ENCODE results near the gene NUAK2. TPM values are rescaled to one million over a fixed set of nuclear protein-coding genes. Genes with fewer than 3 reads are reported as not detected.

Gene NUAK2
- total RNA-seq = 5.1 and 5.2 TPM in 2 replicates

GRCh38 chr1:205321162-205321958, at the start of gene NUAK2:
Gene NUAK2 (minus strand): TSS chr1:205321745. CDS start chr1:205321628, 117 bp downstream.

GRCh38 chr1:205356440-205357139, 35.0 kb upstream of the NUAK2 start, which contains the start of gene KLHDC8A:
Gene KLHDC8A (minus strand): TSS chr1:205356922. CDS start chr1:205343604, 13,318 bp downstream.

Other genes with a start within 250 kb of the NUAK2 start
- 1.7 and 2.7 TPM in 2 replicates for gene TMEM81, start 237.3 kb downstream of the NUAK2 start, total RNA-seq
- gene RBBP5, start 199.8 kb downstream of the NUAK2 start, total RNA-seq = 22.8 and 30.3 TPM in 2 replicates
- 14.1 and 16.1 TPM in 2 replicates for gene DSTYK, start 110.0 kb downstream of the NUAK2 start, total RNA-seq
- 2.3 TPM in 2 replicates for gene TMCC2, start 93.8 kb downstream of the NUAK2 start, total RNA-seq
- not detected in 2 replicates for gene KLHDC8A, start 35.2 kb upstream of the NUAK2 start, total RNA-seq
- gene LEMD1, start 100.3 kb upstream of the NUAK2 start, total RNA-seq = not detected in 2 replicates
- not detected in 2 replicates for gene BLACAT1, start 134.3 kb upstream of the NUAK2 start, total RNA-seq
- 0.58 and 3.4 TPM in 2 replicates for gene CDK18, start 182.9 kb upstream of the NUAK2 start, total RNA-seq